ENCODE data around the gene WASHC2C.
"Not testable (repeated sequence)": the region's sequence is repeated elsewhere in the genome, so short reads cannot be mapped to it uniquely, and the experiment has no call there.

WASHC2C gene

DNA sequence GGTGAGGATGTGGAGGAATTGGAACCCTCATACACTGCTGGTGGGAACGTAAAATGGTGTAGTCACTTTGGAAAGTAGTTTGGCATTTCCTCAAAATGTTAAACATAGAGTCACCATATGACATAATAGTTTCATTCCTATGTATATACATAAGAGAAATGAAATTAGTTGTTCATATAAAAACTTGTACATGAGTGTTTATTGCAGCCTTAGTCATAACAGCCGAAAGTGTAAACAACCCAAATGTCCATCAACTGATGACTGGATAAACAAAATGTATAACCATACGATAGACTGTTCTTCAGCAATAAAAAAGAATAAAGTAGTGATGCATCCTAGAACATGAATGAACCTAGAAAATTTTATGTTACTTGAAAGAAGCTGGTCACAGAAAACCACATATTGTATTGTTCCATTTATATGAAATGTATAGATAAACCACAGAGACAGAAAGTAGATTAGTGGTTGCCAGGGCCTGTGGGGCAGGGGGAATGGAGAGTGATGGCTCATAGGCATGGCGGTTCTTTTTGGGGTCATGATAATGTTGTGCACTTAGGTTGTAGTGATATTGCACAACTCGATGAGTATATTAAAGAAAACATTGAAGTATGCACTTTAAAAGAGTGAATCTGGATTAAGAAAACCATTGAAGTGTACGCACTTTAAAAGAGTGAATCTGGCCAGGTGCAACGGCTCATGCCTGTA, 44.8 kb downstream of the WASHC2C start:
- not testable (repeated sequence) for DNase-seq

DNA sequence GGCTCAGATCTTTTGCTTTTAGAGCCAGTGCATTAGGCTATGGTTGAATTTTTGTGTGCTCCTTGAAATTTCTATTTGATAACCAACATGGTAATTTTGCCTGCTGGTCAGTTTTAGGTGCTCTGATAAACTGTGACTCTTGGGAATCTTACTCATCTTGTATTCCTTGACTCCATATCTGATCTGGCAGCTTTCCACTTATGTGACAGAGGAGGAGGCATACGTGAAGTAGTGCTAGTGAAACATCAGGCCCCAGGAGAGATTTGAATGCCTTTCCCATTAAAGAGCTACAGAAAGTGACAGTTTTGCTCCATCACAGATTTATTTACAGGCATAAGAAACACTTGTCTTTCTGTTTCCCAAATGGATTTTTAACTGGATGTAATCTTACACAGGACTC, 59.2 kb downstream of the WASHC2C start:
- DNase-seq, result not testable (repeated sequence)

GRCh38 chr10:45787212-45787741, 60.2 kb downstream of the WASHC2C start:
- not testable (repeated sequence) for DNase-seq

DNA sequence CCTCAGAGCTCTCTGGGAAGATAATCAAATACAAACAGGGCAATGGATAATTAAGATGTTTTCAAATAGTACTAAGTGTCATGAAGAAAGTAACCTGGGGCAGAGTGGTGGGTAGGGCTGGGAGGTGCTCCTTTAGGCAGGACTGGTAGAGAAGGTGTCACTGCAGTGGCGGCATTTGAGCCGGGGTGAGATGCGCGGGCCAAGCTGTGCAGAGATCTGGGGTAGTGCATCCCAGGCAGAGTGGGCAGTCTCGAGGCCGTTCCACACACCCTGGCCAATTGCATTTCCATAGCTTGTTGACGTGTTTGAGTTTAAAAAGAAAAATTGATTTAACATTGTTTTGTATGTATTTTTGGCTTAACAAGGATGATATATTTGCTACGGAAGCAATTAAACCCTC, 62.9 kb downstream of the WASHC2C start:
- not testable (repeated sequence) for DNase-seq

DNA sequence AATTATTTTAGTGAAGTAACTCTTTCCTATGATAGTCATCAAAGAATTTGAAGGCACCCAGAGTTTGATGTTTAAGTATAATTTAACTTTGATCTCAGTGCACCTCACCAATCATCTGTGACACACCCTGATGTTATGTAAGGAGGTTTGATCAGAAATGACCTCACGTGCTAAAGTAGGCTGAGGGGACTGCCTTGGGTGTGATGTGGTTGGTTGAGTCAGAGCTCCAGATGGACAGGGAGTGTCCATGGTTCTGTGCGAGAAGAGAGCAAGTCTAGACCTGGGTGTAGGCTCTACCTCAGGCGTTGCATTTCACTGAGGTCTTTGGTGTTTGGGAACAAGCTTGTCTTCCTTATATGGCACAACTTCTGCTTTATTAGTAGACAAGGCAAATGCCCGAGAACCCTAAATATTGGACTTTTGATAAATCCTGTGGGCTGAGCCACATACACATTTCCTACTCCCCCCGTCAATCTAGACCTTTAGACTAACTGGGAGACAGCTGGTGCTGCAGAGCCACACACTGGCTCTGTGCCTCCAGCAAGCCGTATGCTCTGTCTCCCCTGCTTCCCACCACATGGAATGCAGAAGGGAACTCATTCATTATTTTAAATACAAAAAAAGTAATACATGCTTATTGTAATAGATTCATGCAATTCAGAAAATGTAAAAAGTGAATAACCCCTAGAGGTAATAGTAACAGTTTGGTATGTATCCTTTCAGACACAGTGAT, 63.8 kb downstream of the WASHC2C start:
- not testable (repeated sequence) for DNase-seq

DNA sequence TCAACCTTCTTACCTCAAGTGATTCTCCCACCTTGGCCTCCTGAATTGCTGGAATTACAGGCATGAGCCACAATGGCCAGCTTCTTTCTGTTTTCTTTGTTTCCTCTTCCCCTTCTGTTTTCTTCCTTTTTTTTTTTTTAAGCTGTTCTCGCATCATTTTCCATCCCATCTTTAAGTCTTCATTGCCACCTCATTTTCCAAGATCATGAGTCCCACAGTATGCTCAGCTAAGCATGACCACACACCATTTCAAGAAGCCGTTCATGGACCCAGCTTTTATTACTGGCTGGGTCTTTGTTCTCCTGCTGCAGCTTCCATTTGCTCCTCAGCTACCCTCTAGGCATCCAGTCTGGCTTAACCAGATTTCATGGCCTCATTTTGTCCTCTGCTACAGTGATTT, 67.7 kb downstream of the WASHC2C start:
- DNase-seq, result not testable (repeated sequence)

DNA sequence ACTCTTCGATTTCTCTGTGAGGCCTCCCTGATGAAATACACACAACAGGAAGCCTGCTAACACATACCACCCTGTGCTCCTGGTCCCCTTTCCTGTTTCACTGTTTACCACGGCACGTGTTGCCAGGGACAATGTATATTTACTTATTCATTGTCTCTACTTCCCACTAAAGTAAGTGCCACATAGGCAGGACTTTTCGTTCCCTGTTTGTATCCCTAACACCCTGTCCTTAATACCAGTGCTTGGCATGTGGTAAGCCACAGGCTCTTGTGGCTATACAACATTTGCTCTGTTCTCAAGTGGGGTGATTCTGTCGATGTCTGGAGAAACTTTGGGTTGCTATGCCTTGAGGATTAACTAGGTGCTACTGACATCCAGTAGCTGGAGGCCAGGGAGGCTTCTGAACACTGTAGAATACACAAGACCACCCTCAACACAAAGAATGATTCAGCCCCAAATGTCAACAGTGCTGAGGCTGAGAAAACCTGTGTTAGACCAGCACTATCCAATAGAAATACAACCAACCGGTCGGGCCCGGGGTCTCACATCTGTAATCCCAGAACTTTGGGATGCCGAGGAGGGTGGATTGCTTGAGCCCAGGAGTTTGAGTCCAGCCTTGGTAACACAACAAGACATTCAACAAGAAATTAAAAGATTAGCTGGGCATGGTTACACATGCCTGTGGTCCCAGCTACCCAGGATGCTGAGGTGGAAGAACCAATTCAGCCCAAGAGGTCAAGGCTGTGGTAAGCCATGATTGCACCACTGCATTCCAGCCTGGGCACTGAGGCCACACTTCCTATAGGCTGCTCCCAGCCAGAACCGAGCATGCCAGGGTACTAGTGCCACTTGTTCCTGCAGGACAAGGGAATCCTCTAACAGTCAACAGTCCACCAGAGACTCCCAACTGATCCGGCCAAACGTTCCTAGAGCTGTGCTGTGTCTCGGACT, 76.3 kb downstream of the WASHC2C start:
- peak in 1 of 2 experiments; percentile 1 for DNase-seq

DNA sequence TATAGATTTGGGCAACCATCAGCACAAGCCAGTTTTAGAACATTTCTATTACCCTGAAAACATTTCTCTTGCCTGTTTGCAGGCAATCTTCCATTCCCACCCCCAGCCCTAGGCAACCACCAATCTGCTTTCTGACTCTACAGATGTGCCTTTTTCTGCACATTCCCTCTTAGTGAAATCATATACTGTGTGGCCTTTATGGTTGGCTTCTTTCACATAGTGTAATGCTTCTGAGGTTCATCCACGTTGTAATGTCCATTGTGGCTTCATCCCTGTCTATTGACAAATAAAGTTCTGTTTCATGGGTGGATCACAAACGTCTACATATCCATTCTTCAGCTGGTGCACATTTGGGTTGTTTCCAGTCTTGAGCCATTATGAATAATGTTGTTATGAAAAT, 77.9 kb downstream of the WASHC2C start:
- not testable (repeated sequence) for DNase-seq

DNA sequence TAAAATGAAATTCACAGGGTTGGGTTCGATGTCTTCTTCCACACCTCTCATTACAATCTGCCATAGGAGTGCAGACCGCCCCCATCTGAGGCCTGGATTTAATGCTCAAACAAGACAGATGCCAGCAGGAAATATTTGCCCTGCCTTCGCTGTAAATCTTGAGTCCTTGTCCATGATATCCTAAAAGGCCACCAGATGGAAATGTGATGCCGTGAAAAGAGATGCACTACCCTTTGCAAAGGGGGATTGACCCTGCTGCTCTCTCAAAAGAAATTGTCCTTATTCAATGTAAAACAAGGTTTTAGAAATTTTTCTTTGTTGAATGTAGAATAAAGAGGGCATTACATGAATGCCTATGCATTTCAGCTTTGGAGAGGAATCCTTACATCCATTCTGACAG, 82.8 kb downstream of the WASHC2C start:
- DNase-seq, result no peak

DNA sequence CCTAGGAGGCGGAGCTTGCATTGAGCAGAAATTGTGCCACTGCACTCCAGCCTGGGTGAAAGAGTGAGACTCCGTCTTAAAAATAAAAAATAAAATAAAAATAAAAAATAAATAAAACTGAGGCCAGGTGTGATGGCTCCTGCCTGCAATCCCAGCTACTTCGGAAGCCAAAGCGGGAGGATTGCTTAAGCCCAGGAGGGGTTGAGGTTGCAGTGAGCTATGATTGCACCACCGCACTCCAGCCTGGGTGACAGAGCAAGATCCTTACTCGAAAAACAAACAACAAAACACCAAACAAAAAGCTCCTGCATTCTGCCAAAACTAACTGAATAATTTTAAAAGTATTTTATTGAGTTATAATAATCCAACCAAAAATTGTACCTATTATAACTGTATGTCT, 84.0 kb downstream of the WASHC2C start:
- DNase-seq, result no peak

DNA sequence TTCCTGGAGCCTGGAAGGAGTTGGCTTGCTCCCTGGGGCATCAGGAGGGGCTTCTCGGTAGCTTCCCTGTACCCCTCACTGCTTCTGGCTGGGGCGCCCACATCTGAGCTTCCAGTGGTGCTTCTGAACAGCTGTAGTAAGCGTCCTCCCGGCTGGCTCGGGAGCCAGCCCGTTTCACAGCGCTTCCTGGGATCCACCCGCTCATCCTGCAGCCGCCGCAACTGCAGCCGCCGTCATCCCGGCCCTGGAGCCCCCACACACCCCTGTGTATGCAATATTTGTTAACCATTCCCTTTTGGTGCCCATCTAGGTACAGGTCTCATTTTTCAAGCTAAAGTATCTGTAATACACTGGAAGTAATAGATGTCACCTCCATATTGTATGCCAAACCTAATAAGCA, 85.9 kb downstream of the WASHC2C start:
- DNase-seq, result not testable (repeated sequence)

DNA sequence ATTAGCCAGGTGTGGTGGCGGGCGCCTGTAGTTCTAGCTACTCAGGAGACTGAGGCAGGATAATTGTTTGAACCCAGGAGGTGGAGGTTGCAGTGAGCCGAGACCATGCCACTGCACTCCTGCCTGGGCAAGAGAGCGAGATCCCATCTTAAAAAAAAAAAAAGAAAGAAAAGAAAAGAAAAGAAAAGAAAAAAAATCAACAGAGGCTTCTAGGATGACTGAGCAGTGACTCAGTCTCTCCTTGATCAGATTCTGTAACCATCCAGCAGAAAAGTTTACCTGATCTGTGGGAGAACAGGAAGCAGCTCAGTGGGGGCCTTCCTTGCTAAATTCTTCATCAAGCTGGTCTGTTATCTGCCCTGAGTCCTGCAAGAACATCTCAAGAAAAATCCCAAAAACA, 87.1 kb downstream of the WASHC2C start:
- DNase-seq, result not testable (repeated sequence)

DNA sequence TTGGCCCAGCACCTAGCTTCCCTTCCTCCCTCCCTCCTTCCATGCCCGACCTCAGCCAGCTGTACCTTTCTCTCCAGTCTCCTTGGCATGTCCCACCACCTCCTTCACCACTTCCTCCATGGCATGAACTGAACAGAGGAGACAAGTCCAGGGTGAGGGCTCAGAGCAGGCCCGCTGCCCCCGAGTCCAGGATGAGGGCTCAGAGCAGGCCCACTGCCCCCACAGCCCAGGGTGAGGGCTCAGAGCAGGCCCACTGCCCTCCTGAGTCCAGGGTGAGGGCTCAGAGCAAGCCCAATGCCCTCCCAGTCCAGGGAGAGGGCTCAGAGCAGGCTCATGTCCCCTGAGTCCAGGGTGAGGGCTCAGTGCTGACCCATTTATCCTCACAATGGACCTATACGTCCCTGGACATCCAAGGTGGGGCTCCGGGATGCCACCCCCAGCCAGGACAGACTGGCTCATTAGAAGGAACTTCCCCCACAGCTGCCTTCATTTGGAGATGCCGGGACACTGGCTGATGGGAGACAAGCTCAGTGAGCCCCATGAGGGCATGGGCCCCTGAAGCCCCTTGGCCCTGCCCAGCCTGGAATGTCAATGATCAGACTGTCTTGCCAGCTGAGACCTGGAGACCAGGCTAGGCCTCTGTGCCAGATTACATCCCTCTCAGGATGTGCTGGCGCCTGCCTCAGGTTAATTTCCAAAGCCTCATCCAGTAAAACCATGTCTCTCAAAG, 90.2 kb downstream of the WASHC2C start:
- no peak for DNase-seq

GRCh38 chr10:45817912-45818311, 90.8 kb downstream of the WASHC2C start:
- no peak for DNase-seq

GRCh38 chr10:45819552-45819951, 92.5 kb downstream of the WASHC2C start:
- no peak for DNase-seq

DNA sequence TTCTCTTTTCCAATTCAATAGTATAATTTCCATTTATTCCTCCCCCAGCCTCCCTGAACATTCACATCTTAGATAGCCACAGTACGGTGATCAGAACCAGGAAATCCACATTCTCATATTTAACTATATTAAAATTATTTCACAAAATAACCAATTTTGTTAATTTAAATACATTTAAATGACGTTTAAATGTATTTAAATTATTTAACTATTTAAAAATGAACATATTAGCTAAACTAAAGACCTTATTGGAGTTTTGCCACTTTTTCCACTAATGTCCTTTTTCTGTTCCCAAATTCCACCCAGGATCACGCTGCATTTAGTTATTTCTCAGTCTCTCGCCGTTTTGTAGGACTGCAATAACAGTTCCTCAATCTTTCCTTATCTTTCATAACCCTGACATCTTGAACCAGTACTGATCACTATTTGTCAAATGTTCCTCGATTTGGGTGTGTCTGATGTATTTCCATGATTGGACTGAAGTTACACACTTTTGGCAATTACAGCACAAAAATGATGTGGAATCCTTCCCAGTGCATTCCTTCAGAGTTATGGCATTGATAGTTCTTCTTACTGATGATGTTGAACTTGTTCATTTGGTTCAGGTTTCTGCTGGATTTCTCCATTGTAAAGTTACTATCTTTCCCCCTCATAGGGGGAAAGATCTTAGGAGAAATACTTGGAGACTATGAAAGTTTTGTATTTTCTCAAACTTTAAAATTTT, 93.2 kb downstream of the WASHC2C start:
- not testable (repeated sequence) for DNase-seq

GRCh38 chr10:45822918-45823317, 95.9 kb downstream of the WASHC2C start:
- not testable (repeated sequence) for DNase-seq

All from NCI-H2081 (cell line).